Gastrocnemius medialis (tissue), 4 donors: ENCODE measurements around the gene DAB2IP.

Experiments
- CTCF ChIP-seq, 5 experiments: fragments of 450-650 bp in 3 of 5; fragments of 200-600 bp in 2 of 5; sonication (generic) in 2 of 5; IDR thresholded peaks in 4 of 5; conservative IDR thresholded peaks in 1 of 5; 1 replicate in 4 of 5; 2 replicates in 1 of 5; pipeline ENCODE4 v1.5.1; 2016 to 2019; ENCODE audit warnings: antibody characterized with exemption in 5 of 5, mild to moderate bottlenecking in 3 of 5, moderate library complexity in 3 of 5
- POLR2A ChIP-seq, 2 donors: fragments of 450-650 bp; IDR thresholded peaks; one replicate each; pipeline ENCODE4 v1.6.1; 2017; ENCODE audit warnings: antibody characterized with exemption in 2 of 2, mild to moderate bottlenecking in 2 of 2, moderate library complexity in 2 of 2

GRCh38 chr9:121783111-121783510 lies 131.7 kb downstream of the DAB2IP start:
- TF ChIP-seq CTCF (IDR thresholded peaks at IDR 0.05 in 4 of 5, conservative IDR thresholded peaks at IDR 0.05 in 1 of 5) = no peak
- TF ChIP-seq POLR2A (IDR thresholded peaks at IDR 0.05) = no peak
